Prostate gland (tissue), 2 donors: Measurements from ENCODE around the gene UPF2.

Source experiments
- POLR2A ChIP-seq: fragments of 450-650 bp; IDR thresholded peaks from one replicate; pipeline ENCODE4 v1.6.1; 2016; ENCODE audit warnings: antibody characterized with exemption, mild to moderate bottlenecking
- TF ChIP-seq, protein P1 (sequence below), 4 experiments: fragments of 200-600 bp in 2 of 4; fragments of 450-650 bp in 2 of 4; sonication (generic) in 2 of 4; IDR thresholded peaks; 1 replicate in 3 of 4; 2 replicates in 1 of 4; pipeline ENCODE4 v1.5.1; 2016 to 2019; ENCODE audit warnings: antibody characterized with exemption in 4 of 4, mild to moderate bottlenecking in 2 of 4, moderate library complexity in 2 of 4

DNA sequence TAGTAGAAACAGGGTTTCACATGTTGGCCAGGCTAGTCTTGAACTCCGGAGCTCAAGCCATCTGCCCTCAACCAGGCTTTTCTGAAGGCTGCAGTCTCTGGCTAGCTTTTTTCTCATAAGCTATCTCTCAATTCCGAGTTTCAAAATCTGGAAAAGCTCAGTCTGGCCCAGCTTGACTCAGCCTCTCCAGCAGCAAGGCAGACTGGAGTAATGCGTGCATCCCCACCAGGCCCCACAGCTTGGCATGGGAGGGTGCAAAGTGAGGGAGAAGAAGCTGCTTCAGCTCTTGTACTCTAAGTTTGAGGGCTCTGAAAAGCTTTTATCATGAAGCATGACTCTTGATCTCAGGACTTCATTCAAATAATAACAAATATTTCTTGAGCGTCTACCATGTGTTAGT lies 30.9 kb upstream of the UPF2 start:
- TF ChIP-seq, protein P1, sequence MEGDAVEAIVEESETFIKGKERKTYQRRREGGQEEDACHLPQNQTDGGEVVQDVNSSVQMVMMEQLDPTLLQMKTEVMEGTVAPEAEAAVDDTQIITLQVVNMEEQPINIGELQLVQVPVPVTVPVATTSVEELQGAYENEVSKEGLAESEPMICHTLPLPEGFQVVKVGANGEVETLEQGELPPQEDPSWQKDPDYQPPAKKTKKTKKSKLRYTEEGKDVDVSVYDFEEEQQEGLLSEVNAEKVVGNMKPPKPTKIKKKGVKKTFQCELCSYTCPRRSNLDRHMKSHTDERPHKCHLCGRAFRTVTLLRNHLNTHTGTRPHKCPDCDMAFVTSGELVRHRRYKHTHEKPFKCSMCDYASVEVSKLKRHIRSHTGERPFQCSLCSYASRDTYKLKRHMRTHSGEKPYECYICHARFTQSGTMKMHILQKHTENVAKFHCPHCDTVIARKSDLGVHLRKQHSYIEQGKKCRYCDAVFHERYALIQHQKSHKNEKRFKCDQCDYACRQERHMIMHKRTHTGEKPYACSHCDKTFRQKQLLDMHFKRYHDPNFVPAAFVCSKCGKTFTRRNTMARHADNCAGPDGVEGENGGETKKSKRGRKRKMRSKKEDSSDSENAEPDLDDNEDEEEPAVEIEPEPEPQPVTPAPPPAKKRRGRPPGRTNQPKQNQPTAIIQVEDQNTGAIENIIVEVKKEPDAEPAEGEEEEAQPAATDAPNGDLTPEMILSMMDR (IDR thresholded peaks at IDR 0.05), result no peak
- TF ChIP-seq POLR2A, result no peak
